Testis (tissue), 2 donors: Measurements from ENCODE around the gene TMEM39B.
"Not testable (repeated sequence)": the region's sequence is repeated elsewhere in the genome, so short reads cannot be mapped to it uniquely, and the experiment has no call there.

Source experiments
- CTCF ChIP-seq, 3 experiments: fragments of 450-650 bp in 2 of 3; fragments of 200-600 bp in 1 of 3; sonication (generic) in 1 of 3; IDR thresholded peaks; one replicate each; pipeline ENCODE4 v1.5.1; 2016 to 2019; ENCODE audit warnings: antibody characterized with exemption in 3 of 3, mild to moderate bottlenecking in 2 of 3, moderate library complexity in 1 of 3
- POLR2A ChIP-seq: fragments of 450-650 bp; IDR thresholded peaks from one replicate; pipeline ENCODE4 v1.6.1; 2017; ENCODE audit warnings: antibody characterized with exemption, mild to moderate bottlenecking, moderate library complexity

- TF ChIP-seq CTCF (IDR thresholded peaks at IDR 0.05); POLR2A: not testable (repeated sequence)
Measured at GRCh38 chr1:32133950-32134280, 61.2 kb downstream of the TMEM39B start.
